Type B pancreatic cell (in vitro differentiated cells): Measurements from ENCODE around the gene ADAMTS9. TPM values are rescaled to one million over a fixed set of nuclear protein-coding genes. Genes with fewer than 3 reads are reported as not detected.

ENCODE experiments used
- DNase-seq: peaks from one replicate; pipeline ENCODE4 v3.0.0; 2021; ENCODE audit warnings: mixed read lengths; ENCODE audit not compliant: unreplicated experiment; ENCODE audit errors: extremely low spot score
- H3K27ac Mint-ChIP-seq: 2 replicates; pipeline ENCODE4 v1.8.0; 2021; ENCODE audit warnings: mild to moderate bottlenecking, mixed read lengths
- H3K27me3 Mint-ChIP-seq: 2 replicates; pipeline ENCODE4 v1.8.0; 2021; ENCODE audit warnings: mixed read lengths
- H3K36me3 Mint-ChIP-seq: 2 replicates; pipeline ENCODE4 v1.8.0; 2021; ENCODE audit warnings: mixed read lengths
- H3K4me1 Mint-ChIP-seq: one replicate; pipeline ENCODE4 v1.8.0; 2021; ENCODE audit warnings: mixed read lengths; ENCODE audit not compliant: unreplicated experiment
- H3K4me3 Mint-ChIP-seq: 2 replicates; pipeline ENCODE4 v1.8.0; 2021; ENCODE audit warnings: mild to moderate bottlenecking, mixed read lengths
- H3K9me3 Mint-ChIP-seq: 2 replicates; pipeline ENCODE4 v1.8.0; 2021; ENCODE audit warnings: mixed read lengths
- CTCF ChIP-seq: fragments of 200-600 bp; sonication (generic); conservative IDR thresholded peaks from 2 replicates; pipeline ENCODE4 v1.5.0; 2021; ENCODE audit warnings: antibody characterized with exemption, mild to moderate bottlenecking
- long read RNA-seq: library from polyadenylated mRNA; unstranded; transcript quantifications from one replicate; pipeline ENCODE4 v2.0.0, GENCODE V29; 2020
- total RNA-seq: library from RNA; stranded (reverse); gene quantifications from 2 replicates; pipeline ENCODE4 v1.2.1, GENCODE V29; 2021; ENCODE audit warnings: low replicate concordance

ADAMTS9 gene
- total RNA-seq, result 13.6 and 34.9 TPM in 2 replicates
- long read RNA-seq, partial matches to known transcripts, result 6 of 10 reads
- long read RNA-seq, other reads (novel, unspliced or antisense), result 3 of 10 reads

DNA sequence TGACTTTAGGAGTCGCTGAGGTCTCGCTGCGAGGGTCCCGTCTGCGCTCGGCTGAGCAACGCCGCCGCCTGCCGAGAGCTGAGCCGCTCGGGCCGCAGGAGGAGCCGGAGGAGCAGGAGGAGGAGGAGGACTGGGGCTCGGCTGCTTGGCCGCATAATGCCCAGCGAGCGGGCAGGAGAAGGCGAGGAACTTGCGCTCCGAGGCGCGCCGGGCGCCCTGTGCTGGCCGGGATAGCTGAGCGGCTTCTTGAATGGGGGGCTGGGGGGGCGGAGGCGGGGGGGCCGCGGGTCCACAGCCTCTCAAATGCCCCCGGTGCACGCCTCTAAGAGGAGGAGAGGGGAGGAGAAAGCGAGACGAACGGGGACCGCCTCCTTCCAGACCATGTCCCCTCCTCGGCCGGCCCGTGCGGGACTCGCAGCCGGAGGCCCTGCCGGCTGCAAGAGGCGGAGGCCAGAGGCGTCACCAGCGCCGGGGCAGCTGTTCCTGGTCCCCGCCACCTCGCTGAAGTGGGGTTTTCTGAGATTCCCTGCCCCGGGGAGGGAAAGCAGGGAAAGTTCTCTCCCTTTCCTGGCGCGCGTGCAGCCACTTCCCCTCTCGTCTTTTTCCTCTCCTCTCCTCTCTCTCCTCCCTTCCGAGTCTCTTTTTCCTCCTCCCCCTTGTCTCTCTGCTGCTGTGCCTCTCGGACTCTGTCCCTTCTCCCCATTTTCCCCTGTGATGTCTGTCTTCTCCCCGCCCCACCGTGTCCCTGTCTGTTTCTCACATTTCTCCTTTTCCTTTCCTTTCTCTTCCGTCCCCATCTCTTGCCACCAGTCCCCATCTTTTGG is at the start of gene ADAMTS9:
Gene ADAMTS9, minus strand, starts transcription at position 220 of the 824 bp plus-strand sequence. CDS start 343 bp downstream, outside the sequence.
- H3K4me3 Mint-ChIP-seq, result peak within 1 kb of the TSS; percentile 93
- H3K36me3 Mint-ChIP-seq, result no peaks in the 10 kb centered on the region
- peaks cover 27% of the 10 kb centered on the region for H3K4me1 Mint-ChIP-seq
- peak; percentile 83 for DNase-seq
- no peaks in the 10 kb centered on the region for H3K9me3 Mint-ChIP-seq
- H3K27ac Mint-ChIP-seq, result peak within 1 kb of the TSS; percentile 66
- peaks cover 55% of the 10 kb centered on the region for H3K27me3 Mint-ChIP-seq
- peak; percentile 9 for TF ChIP-seq CTCF

- no peak overlapping the region for H3K27ac Mint-ChIP-seq
- H3K4me3 Mint-ChIP-seq, result no peak overlapping the region
- H3K36me3 Mint-ChIP-seq, result no peaks in the 10 kb centered on the region
- no peak for TF ChIP-seq CTCF
- no peaks in the 10 kb centered on the region for H3K27me3 Mint-ChIP-seq
- H3K4me1 Mint-ChIP-seq, result no peaks in the 10 kb centered on the region
- H3K9me3 Mint-ChIP-seq, result peaks cover 3% of the 10 kb centered on the region
- DNase-seq, result no peak
Observed at GRCh38 chr3:64732576-64732975, 44.8 kb upstream of the ADAMTS9 start.

DNA sequence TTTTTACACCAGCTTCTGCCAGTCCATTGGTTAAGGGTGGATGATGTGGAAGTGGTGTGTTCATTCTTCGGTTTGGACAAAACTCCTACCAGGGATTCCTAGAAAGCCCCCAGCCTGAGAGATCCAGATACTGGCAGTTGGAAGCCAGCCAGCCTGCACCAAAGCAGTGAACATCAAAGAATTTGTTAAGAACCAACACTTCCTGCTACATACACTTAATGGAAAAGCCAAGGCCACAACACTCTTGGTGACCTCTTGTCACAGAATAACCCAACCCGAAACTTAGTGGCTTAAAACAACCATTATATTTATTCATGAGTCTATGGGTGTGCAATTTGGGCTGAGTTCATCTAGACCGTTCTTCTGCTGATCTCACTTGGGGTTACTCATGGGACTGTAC is 42.9 kb upstream of the ADAMTS9 start:
- H3K36me3 Mint-ChIP-seq, result no peaks in the 10 kb centered on the region
- H3K9me3 Mint-ChIP-seq, result peaks cover 3% of the 10 kb centered on the region
- no peak overlapping the region for H3K4me3 Mint-ChIP-seq
- H3K27me3 Mint-ChIP-seq, result peaks cover 4% of the 10 kb centered on the region
- TF ChIP-seq CTCF, result no peak
- no peaks in the 10 kb centered on the region for H3K4me1 Mint-ChIP-seq
- DNase-seq, result no peak
- H3K27ac Mint-ChIP-seq, result no peak overlapping the region

- H3K36me3 Mint-ChIP-seq, result no peaks in the 10 kb centered on the region
- TF ChIP-seq CTCF, result no peak
- no peaks in the 10 kb centered on the region for H3K4me1 Mint-ChIP-seq
- DNase-seq, result no peak
- no peak overlapping the region for H3K4me3 Mint-ChIP-seq
- peaks cover 5% of the 10 kb centered on the region for H3K27me3 Mint-ChIP-seq
- H3K27ac Mint-ChIP-seq, result no peak overlapping the region
- no peaks in the 10 kb centered on the region for H3K9me3 Mint-ChIP-seq
Observed at GRCh38 chr3:64728994-64729393, 41.2 kb upstream of the ADAMTS9 start.

GRCh38 chr3:64728428-64728827 is 40.6 kb upstream of the ADAMTS9 start:
- Mint-ChIP-seq H3K27me3 (peaks cover 5% of the 10 kb centered on the region), H3K36me3 (no peaks in the 10 kb centered on the region), H3K9me3 (no peaks in the 10 kb centered on the region), H3K27ac (no peak overlapping the region), H3K4me3 (no peak overlapping the region), H3K4me1 (no peaks in the 10 kb centered on the region)
- no peak for DNase-seq
- no peak for TF ChIP-seq CTCF
